ENCODE results near the gene CAT.

DNA sequence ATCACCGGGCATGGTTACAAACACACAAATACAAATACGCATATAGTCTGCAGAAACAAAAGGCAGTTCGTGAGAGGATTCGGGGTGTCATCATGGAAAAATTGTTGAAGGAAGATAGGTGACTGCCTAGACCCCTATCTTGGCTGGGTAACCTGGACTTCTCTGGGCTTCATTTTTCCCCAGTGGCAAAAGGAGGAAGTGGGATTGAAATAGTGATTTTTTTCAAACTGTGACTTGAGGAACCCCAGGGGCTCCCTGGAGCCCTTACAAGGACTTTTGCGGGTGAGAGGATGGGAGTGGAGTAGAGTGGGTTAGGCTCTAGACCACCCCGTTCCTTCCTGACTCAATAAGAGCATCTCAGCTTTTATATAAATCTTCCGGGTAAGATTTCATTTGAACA is 75.9 kb downstream of the CAT start:
- TF ChIP-seq, protein P1, sequence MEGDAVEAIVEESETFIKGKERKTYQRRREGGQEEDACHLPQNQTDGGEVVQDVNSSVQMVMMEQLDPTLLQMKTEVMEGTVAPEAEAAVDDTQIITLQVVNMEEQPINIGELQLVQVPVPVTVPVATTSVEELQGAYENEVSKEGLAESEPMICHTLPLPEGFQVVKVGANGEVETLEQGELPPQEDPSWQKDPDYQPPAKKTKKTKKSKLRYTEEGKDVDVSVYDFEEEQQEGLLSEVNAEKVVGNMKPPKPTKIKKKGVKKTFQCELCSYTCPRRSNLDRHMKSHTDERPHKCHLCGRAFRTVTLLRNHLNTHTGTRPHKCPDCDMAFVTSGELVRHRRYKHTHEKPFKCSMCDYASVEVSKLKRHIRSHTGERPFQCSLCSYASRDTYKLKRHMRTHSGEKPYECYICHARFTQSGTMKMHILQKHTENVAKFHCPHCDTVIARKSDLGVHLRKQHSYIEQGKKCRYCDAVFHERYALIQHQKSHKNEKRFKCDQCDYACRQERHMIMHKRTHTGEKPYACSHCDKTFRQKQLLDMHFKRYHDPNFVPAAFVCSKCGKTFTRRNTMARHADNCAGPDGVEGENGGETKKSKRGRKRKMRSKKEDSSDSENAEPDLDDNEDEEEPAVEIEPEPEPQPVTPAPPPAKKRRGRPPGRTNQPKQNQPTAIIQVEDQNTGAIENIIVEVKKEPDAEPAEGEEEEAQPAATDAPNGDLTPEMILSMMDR (conservative IDR thresholded peaks at IDR 0.05 in 1 of 2, IDR thresholded peaks at IDR 0.05 in 1 of 2; ENCODE audit: low read depth in 1 of 2, low read length in 2 of 2) = no peak
- no peak for TF ChIP-seq EZH2 (IDR thresholded peaks at IDR 0.05; ENCODE audit: low read length, missing control alignments)

Measured in fibroblast of lung (primary cell).